ENCODE measurements around the gene SETD3. TPM values are rescaled to one million over a fixed set of nuclear protein-coding genes. Genes with fewer than 3 reads are reported as not detected.

Gene SETD3
- total RNA-seq, 1 donor from 2014 or later = 47.7 TPM

DNA sequence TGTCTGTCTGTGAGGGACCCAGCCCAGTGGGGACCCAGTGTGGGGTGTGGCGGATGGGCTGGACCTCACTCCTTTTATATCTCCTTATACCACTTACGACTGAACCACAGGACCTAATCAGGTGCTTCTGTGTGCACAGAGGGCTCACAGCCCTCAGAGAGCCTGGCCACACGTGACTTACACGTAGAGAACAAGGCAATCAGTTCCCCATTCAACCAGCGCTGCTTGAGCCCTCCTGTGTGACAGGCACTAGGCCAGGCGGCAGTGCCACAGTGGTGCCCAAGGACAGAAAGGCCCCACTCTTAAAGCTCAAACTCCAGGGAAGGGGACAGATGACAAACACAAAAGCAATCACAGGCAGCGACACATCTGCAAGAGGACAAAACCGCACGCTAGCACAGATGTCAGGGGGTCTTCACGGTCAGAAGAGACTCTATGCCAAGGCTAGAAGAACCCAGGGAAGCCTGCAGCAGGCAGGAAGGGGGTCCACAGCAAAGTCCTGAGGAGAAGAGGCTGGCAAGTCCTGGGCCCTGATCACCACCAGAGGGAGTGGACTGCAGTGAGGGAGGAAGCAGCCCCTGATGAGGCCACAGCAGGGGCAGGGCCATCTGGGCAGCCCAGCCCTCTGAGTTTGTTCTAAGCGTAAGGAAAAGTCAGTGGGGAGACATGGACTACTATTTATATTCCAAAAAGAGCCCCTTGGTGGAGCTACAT, 39.3 kb downstream of the SETD3 start:
- no peak overlapping the region for H3K27ac Mint-ChIP-seq
- H3K4me1 Mint-ChIP-seq = no peaks in the 10 kb centered on the region
- H3K27me3 Mint-ChIP-seq (ENCODE audit: low read depth) = no peaks in the 10 kb centered on the region
- no peaks in the 10 kb centered on the region for H3K9me3 Mint-ChIP-seq
- DNase-seq (ENCODE audit: low spot score in 2 of 2, unreplicated experiment in 2 of 2) = no peak
- TF ChIP-seq, protein P1, sequence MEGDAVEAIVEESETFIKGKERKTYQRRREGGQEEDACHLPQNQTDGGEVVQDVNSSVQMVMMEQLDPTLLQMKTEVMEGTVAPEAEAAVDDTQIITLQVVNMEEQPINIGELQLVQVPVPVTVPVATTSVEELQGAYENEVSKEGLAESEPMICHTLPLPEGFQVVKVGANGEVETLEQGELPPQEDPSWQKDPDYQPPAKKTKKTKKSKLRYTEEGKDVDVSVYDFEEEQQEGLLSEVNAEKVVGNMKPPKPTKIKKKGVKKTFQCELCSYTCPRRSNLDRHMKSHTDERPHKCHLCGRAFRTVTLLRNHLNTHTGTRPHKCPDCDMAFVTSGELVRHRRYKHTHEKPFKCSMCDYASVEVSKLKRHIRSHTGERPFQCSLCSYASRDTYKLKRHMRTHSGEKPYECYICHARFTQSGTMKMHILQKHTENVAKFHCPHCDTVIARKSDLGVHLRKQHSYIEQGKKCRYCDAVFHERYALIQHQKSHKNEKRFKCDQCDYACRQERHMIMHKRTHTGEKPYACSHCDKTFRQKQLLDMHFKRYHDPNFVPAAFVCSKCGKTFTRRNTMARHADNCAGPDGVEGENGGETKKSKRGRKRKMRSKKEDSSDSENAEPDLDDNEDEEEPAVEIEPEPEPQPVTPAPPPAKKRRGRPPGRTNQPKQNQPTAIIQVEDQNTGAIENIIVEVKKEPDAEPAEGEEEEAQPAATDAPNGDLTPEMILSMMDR (IDR thresholded peaks at IDR 0.05; ENCODE audit: unreplicated experiment) = no peak
- H3K36me3 Mint-ChIP-seq = peaks cover 23% of the 10 kb centered on the region
- no peak overlapping the region for H3K4me3 Mint-ChIP-seq

DNA sequence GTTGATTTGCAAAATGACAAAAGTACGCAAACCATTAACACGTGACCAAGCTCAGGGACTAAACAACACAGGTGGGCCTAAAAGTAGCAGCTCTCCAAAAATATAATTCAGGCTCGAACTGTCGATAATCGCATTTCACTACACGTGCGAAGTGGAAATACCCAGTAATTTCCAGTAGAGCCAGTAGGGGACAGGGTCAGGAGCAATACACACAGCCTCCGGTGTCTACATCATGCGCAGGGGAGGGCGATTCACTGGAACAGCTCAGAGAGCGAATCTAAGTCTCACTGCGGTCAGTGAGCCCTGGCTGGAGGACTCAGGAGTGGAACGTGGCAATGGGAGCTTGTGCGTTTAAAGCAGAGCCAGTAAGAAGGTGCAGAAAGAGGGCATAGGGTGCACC, 40.4 kb downstream of the SETD3 start:
- H3K36me3 Mint-ChIP-seq = peaks cover 29% of the 10 kb centered on the region
- TF ChIP-seq, protein P1 (IDR thresholded peaks at IDR 0.05; ENCODE audit: unreplicated experiment) = peak; percentile 25
- no peak for DNase-seq (ENCODE audit: low spot score in 2 of 2, unreplicated experiment in 2 of 2)
- no peak overlapping the region for H3K27ac Mint-ChIP-seq
- H3K27me3 Mint-ChIP-seq (ENCODE audit: low read depth) = no peaks in the 10 kb centered on the region
- no peak overlapping the region for H3K4me3 Mint-ChIP-seq
- no peaks in the 10 kb centered on the region for H3K4me1 Mint-ChIP-seq
- H3K9me3 Mint-ChIP-seq = no peaks in the 10 kb centered on the region

DNA sequence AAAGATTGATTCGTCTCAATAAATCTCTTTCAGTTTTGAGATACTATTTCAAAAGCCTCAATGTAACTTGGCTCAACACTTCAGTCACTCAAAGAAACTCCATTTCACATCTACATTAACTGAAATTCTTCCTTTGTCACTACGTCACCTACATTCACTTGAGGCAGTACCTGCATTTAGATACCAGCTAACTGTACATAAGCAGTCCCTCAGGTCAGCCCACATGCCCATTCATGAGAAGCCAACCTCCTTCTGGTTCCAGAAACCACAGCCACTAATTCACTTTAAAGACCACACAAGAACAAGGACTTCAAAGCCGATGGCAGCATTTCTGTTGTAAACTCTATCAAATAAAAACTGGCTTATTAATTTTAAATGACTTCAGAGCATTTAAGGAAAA, 43.0 kb downstream of the SETD3 start:
- H3K9me3 Mint-ChIP-seq = no peaks in the 10 kb centered on the region
- peaks cover 38% of the 10 kb centered on the region for H3K36me3 Mint-ChIP-seq
- no peak overlapping the region for H3K27ac Mint-ChIP-seq
- no peaks in the 10 kb centered on the region for H3K27me3 Mint-ChIP-seq (ENCODE audit: low read depth)
- H3K4me3 Mint-ChIP-seq = no peak overlapping the region
- TF ChIP-seq, protein P1 (IDR thresholded peaks at IDR 0.05; ENCODE audit: unreplicated experiment) = no peak
- no peak for DNase-seq (ENCODE audit: low spot score in 2 of 2, unreplicated experiment in 2 of 2)
- H3K4me1 Mint-ChIP-seq = no peaks in the 10 kb centered on the region

DNA sequence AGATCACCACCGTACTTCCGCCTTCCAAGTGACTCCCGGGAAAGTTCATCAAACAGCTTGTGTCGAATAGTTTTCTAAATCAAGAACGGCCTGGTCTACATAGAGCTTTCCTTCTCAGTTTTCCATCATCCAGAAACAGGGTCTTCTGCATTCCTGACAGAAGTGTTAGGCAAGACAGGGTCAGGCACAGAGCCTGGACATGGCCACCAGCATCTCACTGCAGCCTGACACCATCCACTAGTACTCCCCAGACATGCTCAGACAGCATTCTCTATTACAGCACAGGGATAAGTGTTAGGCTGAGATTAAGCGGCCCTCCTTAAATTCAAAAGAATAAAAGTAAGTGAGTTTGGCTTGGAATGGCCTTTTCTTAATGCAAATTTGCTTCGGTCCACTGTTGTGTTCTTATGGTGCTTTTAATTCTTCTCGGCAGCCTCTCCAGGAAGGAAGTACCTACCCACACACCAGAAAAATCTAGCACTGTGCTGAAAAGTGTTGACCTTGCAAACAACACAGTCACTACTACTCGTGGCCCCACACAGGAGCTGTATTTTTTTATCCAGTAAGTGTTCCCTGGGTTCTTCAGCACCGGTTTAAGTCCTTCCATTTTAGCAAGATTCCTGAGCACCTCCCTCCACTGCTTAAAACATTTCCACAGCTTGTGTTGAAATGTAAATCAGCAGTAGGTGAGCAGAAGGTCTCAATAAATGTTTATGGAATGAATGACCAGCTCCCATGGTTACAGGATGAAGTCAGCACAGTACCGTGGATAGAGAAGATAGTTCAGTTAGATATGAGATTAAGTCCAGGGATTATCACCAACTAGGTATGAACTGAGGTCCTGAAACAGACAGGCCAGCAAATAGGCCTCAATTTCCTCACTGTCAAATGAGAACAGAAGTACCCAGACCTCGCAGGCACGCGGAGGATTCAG, 44.1 kb downstream of the SETD3 start:
- DNase-seq (ENCODE audit: low spot score in 2 of 2, unreplicated experiment in 2 of 2) = no peak
- Mint-ChIP-seq H3K4me1 (peaks cover 8% of the 10 kb centered on the region), H3K27ac (no peak overlapping the region), H3K9me3 (no peaks in the 10 kb centered on the region), H3K4me3 (no peak overlapping the region), H3K36me3 (peaks cover 32% of the 10 kb centered on the region), H3K27me3 (ENCODE audit: low read depth) (no peaks in the 10 kb centered on the region)
- TF ChIP-seq, protein P1 (IDR thresholded peaks at IDR 0.05; ENCODE audit: unreplicated experiment) = no peak

DNA sequence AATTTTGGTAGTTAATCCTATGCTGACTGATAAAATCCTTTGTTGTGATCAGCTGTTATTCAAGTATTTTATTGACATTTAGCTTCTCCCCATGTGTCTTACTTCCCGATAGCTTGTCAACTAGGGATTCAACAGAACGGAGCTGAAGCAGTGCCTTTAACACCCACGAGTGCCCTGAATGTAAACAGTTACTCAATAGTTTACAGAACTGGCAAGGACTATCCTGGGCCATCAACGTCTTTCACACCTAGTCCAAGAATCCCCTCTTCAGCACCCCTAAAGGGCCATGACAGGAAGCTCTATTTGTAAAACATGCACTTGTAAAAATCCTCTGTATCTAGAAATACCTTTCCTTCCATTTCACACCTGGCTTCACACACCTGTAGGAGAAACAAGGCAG, 45.3 kb downstream of the SETD3 start:
- no peak overlapping the region for H3K4me3 Mint-ChIP-seq
- TF ChIP-seq, protein P1 (IDR thresholded peaks at IDR 0.05; ENCODE audit: unreplicated experiment) = no peak
- DNase-seq (ENCODE audit: low spot score in 2 of 2, unreplicated experiment in 2 of 2) = no peak
- peaks cover 8% of the 10 kb centered on the region for H3K4me1 Mint-ChIP-seq
- no peaks in the 10 kb centered on the region for H3K9me3 Mint-ChIP-seq
- no peaks in the 10 kb centered on the region for H3K27me3 Mint-ChIP-seq (ENCODE audit: low read depth)
- no peak overlapping the region for H3K27ac Mint-ChIP-seq
- peaks cover 34% of the 10 kb centered on the region for H3K36me3 Mint-ChIP-seq

Measured in mesothelial cell of epicardium (in vitro differentiated cells).